ENCODE measurements around the gene MAP3K14.

The MAP3K14 gene

DNA sequence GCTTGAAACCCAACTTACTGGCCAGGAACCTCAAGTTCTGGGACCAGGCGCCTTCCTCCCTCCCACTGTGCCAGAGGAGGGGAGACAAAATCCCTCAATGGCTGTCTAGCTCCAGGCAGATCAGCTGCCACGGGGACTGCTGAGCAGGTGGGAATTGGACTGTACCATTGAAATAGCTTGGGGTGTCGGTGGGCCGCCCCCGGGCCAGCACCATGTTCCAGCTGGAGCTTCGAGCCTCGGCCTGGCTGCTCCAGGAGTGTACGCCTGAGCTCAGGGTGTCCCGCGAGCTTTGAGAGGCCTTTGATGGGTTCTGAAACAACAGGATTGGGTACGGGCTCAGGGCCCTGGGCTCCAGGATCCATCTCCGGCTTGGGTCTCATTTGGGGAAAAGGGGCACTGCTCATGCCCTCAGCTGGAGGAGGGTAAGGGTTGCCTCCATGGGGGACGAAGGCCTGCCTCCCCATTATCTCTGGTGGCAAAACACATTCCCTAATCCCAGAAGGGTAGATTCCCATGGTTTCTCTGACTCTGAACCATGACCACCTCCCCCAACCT is 50.4 kb downstream of the MAP3K14 start:
- Histone ChIP-seq H3K27me3 (ENCODE audit: control insufficient read depth, insufficient read depth, low read length) (no peaks in the 10 kb centered on the region), H3K27ac (ENCODE audit: low read length) (no peak overlapping the region), H3K9ac (ENCODE audit: low read length) (no peak overlapping the region), H3K9me3 (ENCODE audit: control insufficient read depth, low read depth, low read length) (no peaks in the 10 kb centered on the region), H3K4me1 (ENCODE audit: control insufficient read depth, low read depth, low read length) (peaks cover 7% of the 10 kb centered on the region), H3K4me3 (ENCODE audit: low read length) (no peak overlapping the region), H3K36me3 (ENCODE audit: control insufficient read depth, low read depth, low read length) (peaks cover 14% of the 10 kb centered on the region)

DNA sequence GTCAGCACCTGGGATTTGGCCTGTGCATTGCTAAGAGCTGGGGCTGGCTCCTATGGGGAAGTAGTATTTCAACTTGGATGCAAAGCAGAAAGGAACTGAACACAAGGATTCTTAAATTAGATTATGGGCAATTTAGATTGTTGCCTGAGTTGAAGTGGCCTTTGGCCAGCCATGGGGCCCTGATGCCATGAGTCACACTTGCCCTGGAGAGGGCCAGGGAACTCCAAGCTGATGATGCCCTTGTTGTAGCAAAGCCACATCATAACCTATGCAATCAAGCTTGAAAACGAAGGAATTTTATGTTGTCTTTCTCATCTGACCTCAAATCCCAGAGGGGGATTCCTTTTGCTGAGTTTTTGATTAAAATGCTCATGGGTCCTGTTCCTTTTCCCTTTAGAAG is 51.0 kb downstream of the MAP3K14 start:
- Histone ChIP-seq H3K36me3 (ENCODE audit: control insufficient read depth, low read depth, low read length) (peaks cover 14% of the 10 kb centered on the region), H3K4me1 (ENCODE audit: control insufficient read depth, low read depth, low read length) (peaks cover 11% of the 10 kb centered on the region), H3K27ac (ENCODE audit: low read length) (no peak overlapping the region), H3K9me3 (ENCODE audit: control insufficient read depth, low read depth, low read length) (no peaks in the 10 kb centered on the region), H3K27me3 (ENCODE audit: control insufficient read depth, insufficient read depth, low read length) (peaks cover 6% of the 10 kb centered on the region), H3K4me3 (ENCODE audit: low read length) (no peak overlapping the region), H3K9ac (ENCODE audit: low read length) (no peak overlapping the region)

GRCh38 chr17:45264988-45265387 is 51.8 kb downstream of the MAP3K14 start:
- Histone ChIP-seq H3K9me3 (ENCODE audit: control insufficient read depth, low read depth, low read length) (no peaks in the 10 kb centered on the region), H3K36me3 (ENCODE audit: control insufficient read depth, low read depth, low read length) (peaks cover 14% of the 10 kb centered on the region), H3K4me1 (ENCODE audit: control insufficient read depth, low read depth, low read length) (peaks cover 11% of the 10 kb centered on the region), H3K4me3 (ENCODE audit: low read length) (no peak overlapping the region), H3K27me3 (ENCODE audit: control insufficient read depth, insufficient read depth, low read length) (peaks cover 14% of the 10 kb centered on the region), H3K9ac (ENCODE audit: low read length) (no peak overlapping the region), H3K27ac (ENCODE audit: low read length) (no peak overlapping the region)

DNA sequence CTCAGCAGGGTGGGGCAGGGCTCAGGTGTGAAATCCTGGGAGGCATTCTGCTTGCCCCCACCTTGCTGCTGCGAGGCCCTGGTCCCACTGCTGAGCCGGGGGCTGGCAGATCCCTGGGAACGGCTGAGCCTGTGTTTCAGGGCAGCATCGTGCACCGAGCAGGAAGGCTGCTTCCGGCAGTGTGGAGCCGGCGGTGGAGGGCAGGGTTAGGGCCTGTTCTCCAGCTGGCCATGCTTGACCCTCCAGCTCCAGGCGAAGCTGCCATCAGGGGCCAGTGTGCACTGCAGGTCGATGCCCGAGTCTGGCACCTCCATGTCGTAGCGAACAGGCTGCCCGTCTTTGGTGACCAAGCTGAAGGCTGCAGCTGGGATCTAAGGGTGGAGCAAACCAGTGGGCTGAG is 52.4 kb downstream of the MAP3K14 start:
- Histone ChIP-seq H3K4me3 (ENCODE audit: low read length) (no peak overlapping the region), H3K27me3 (ENCODE audit: control insufficient read depth, insufficient read depth, low read length) (peaks cover 15% of the 10 kb centered on the region), H3K9ac (ENCODE audit: low read length) (no peak overlapping the region), H3K36me3 (ENCODE audit: control insufficient read depth, low read depth, low read length) (peaks cover 9% of the 10 kb centered on the region), H3K4me1 (ENCODE audit: control insufficient read depth, low read depth, low read length) (peaks cover 11% of the 10 kb centered on the region), H3K9me3 (ENCODE audit: control insufficient read depth, low read depth, low read length) (no peaks in the 10 kb centered on the region), H3K27ac (ENCODE audit: low read length) (no peak overlapping the region)

DNA sequence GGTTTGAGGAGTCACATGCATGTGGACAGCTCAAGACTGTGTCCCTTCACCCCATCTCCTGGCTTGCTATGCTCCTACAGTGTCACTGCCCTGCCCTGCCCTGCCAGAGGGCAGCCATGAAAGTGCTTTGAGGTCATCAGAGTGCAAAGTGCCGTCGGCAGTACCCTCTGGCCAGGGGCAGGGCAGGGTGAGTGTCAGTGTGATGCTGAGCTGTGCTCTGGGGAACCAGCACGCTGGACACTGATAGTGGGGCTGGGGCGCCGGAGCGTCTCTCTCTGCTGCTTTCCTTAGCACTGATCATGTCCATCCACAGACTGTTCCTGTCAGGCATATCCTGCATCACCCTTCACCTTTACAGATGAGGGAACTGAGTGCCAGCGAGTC is 53.4 kb downstream of the MAP3K14 start:
- Histone ChIP-seq H3K36me3 (ENCODE audit: control insufficient read depth, low read depth, low read length) (peaks cover 4% of the 10 kb centered on the region), H3K9me3 (ENCODE audit: control insufficient read depth, low read depth, low read length) (no peaks in the 10 kb centered on the region), H3K9ac (ENCODE audit: low read length) (no peak overlapping the region), H3K4me3 (ENCODE audit: low read length) (no peak overlapping the region), H3K27ac (ENCODE audit: low read length) (no peak overlapping the region), H3K27me3 (ENCODE audit: control insufficient read depth, insufficient read depth, low read length) (peaks cover 15% of the 10 kb centered on the region), H3K4me1 (ENCODE audit: control insufficient read depth, low read depth, low read length) (peaks cover 11% of the 10 kb centered on the region)

DNA sequence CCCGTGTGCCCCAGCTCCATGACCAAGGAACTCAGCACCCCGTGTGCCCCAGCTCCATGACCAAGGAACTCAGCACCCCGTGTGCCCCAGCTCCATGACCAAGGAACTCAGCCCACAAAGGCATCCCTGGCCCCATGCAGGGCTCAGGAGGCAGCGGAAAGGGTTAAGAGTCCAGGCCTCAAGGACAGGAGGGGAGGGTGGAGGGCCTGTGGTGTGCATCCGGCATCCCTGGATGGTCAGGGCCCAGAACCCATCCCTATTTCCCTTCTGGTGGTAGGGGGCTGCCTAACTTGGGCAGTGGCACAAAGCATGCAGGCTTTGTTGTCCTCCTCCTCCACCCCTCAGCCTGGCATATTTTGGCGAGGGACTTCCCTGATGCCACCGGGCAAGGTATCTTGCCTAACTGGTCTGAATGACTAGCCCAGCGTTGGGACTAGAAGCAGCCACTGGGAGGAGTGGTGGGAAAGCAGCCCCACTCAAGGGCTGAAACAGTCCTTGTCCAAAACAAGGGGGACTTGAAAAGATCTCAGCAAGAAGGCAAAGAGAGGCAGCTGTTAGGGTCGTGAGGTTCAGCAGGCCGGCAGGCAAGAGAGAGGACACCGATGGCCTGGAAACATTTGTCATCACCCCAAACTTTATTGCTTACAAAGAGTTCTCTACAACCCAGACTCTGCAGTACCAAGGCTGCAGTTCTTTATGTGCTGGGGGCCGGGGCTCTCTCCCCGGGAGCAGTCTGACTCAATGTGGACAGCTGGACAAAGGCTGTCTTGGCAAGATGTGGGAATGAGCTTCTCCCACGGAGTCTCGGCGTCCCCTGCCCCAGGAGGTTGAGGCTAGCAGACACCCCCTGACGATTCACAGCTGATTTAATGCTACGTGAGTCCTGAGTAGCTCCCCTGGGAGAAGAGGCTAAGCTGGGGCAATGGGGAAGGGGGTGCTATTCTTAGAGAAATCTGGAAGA is 54.0 kb downstream of the MAP3K14 start:
- H3K4me3 ChIP-seq (ENCODE audit: low read length): peak overlapping the region; percentile 55

DNA sequence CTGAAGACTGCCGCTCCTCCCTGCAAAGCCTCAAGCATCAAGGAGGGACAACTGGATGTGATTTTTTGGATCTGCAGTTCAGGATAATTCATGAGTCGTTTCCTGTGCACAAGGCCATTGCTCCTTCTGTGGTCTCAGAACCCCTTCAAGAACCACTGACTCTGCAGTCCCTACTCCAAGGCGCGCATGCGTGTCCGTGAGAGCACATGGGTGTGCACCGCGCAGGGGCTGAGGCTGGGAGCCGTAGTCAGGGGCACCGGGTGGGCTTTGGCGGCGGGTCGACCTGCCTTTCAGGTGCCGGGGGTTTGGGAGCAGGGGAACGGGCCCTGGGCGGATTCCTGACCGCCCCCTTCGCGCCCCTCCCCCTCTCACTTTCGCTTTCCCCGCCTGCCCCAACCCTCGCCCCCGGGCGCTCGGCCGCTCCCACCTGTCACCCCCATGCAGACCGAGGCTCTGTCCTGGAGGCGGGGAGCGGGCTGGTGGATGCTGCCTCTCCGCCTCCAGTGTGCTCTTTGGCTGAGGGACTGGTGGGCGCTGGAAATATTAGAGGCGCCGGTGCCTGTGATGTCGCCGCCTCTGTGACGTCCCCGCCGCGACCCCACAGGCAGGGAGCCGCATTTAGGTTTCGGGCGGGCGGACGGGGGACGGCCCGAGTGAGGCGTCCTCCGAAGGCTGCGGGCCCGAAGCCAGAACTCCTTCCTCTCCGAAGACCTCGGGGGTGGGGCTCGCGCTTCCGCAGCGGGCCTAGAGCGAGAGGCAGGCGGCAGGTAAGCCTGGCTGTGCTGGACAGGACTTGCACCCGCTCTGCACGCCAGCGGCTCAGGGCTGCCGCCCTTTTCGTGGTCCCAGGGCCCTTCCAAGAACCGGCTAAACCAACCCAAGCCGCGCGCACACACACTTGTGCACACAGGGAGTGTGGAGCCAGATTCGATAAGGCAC is 55.0 kb downstream of the MAP3K14 start, which contains the start of gene SPATA32:
Gene SPATA32, minus strand, starts transcription at position 518 of the 939 bp plus-strand sequence. Its CDS starts 78 bp downstream, at position 440.
- Histone ChIP-seq H3K4me1 (ENCODE audit: control insufficient read depth, low read depth, low read length) (peaks cover 17% of the 10 kb centered on the region), H3K4me3 (ENCODE audit: low read length) (peak within 1 kb of the TSS; percentile 55), H3K36me3 (ENCODE audit: control insufficient read depth, low read depth, low read length) (peaks cover 3% of the 10 kb centered on the region), H3K9me3 (ENCODE audit: control insufficient read depth, low read depth, low read length) (no peaks in the 10 kb centered on the region), H3K27me3 (ENCODE audit: control insufficient read depth, insufficient read depth, low read length) (peaks cover 20% of the 10 kb centered on the region), H3K9ac (ENCODE audit: low read length) (peak within 1 kb of the TSS; percentile 34), H3K27ac (ENCODE audit: low read length) (no peak within 1 kb of the TSS)

More for the DNA sequence above, 54.0 kb downstream of the MAP3K14 start:
- Histone ChIP-seq H3K27me3 (ENCODE audit: control insufficient read depth, insufficient read depth, low read length) (peaks cover 15% of the 10 kb centered on the region), H3K27ac (ENCODE audit: low read length) (no peak overlapping the region), H3K9me3 (ENCODE audit: control insufficient read depth, low read depth, low read length) (no peaks in the 10 kb centered on the region), H3K4me1 (ENCODE audit: control insufficient read depth, low read depth, low read length) (peaks cover 11% of the 10 kb centered on the region), H3K9ac (ENCODE audit: low read length) (peak overlapping the region; percentile 34), H3K36me3 (ENCODE audit: control insufficient read depth, low read depth, low read length) (peaks cover 3% of the 10 kb centered on the region)

DNA sequence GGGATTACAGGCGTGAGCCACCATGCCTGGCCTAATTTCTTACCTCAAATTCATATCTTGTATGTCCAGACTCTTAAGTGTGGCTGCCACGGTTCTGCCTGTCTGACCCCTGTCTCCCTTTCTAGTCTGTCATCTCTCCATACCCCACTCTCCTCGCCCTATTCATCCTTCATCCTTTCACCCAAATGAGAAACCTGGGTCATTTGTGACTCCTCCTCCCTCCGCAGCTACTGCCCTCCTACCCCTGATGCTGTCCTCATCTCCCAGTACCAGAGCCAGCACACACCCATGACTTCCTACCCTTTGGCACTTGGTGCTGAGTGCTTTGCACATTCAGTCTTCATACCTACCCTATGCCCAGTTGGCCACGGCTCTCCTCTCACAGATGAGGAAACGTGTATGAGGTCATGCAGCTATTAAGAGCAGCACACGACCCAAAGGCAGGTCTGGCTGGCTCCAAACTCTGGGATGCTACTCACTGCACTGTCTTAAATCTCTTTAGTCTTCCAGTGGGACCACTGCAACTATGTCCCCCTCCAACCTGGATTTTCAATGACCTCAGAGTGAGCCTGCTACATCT is 56.5 kb downstream of the MAP3K14 start:
- Histone ChIP-seq H3K9me3 (ENCODE audit: control insufficient read depth, low read depth, low read length) (no peaks in the 10 kb centered on the region), H3K27me3 (ENCODE audit: control insufficient read depth, insufficient read depth, low read length) (peaks cover 20% of the 10 kb centered on the region), H3K4me3 (ENCODE audit: low read length) (no peak overlapping the region), H3K4me1 (ENCODE audit: control insufficient read depth, low read depth, low read length) (peaks cover 24% of the 10 kb centered on the region), H3K27ac (ENCODE audit: low read length) (no peak overlapping the region), H3K9ac (ENCODE audit: low read length) (no peak overlapping the region), H3K36me3 (ENCODE audit: control insufficient read depth, low read depth, low read length) (peaks cover 3% of the 10 kb centered on the region)

GRCh38 chr17:45258981-45259380 is 57.8 kb downstream of the MAP3K14 start:
- Histone ChIP-seq H3K27me3 (ENCODE audit: control insufficient read depth, insufficient read depth, low read length) (peaks cover 20% of the 10 kb centered on the region), H3K27ac (ENCODE audit: low read length) (no peak overlapping the region)

DNA sequence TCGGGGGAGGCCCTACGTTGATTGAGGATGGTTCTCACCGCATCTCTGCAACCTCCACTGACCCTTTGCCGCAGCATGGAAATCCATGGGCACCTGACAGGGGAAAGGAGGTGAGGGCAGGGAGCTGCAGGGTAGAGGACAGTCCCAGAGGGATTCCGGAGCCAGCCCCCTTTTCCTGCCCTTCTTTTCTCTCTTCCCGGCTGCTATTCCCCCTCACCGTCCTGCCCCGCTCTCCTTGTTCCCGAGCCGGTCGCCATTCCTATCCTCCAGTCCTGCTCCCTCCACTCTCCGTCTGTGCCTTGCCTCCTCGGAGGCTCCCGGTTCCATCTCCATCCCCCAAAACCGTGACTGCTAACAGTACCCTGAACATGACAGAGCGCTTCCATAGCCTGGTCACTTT is 59.7 kb downstream of the MAP3K14 start:
- H3K36me3 ChIP-seq (ENCODE audit: control insufficient read depth, low read depth, low read length): no peaks in the 10 kb centered on the region
- H3K9me3 ChIP-seq (ENCODE audit: control insufficient read depth, low read depth, low read length): no peaks in the 10 kb centered on the region
- H3K27me3 ChIP-seq (ENCODE audit: control insufficient read depth, insufficient read depth, low read length): peaks cover 20% of the 10 kb centered on the region
- no peak overlapping the region for H3K9ac ChIP-seq (ENCODE audit: low read length)
- H3K4me1 ChIP-seq (ENCODE audit: control insufficient read depth, low read depth, low read length): peaks cover 17% of the 10 kb centered on the region
- no peak overlapping the region for H3K4me3 ChIP-seq (ENCODE audit: low read length)
- H3K27ac ChIP-seq (ENCODE audit: low read length): no peak overlapping the region

More at GRCh38 chr17:45258981-45259380, 57.8 kb downstream of the MAP3K14 start:
- Histone ChIP-seq H3K9me3 (ENCODE audit: control insufficient read depth, low read depth, low read length) (no peaks in the 10 kb centered on the region), H3K4me1 (ENCODE audit: control insufficient read depth, low read depth, low read length) (peaks cover 24% of the 10 kb centered on the region), H3K36me3 (ENCODE audit: control insufficient read depth, low read depth, low read length) (no peaks in the 10 kb centered on the region), H3K9ac (ENCODE audit: low read length) (no peak overlapping the region), H3K4me3 (ENCODE audit: low read length) (no peak overlapping the region)

All from iPS-18a (cell line).